ENCODE results near the gene BICD2. TPM values are rescaled to one million over a fixed set of nuclear protein-coding genes. Genes with fewer than 3 reads are reported as not detected.

BICD2 gene
- total and polyA plus RNA-seq, 2 donors (not counting 1 experiment from before 2014, with no cell fraction given) = 33.2 to 49.5 TPM

GRCh38 chr9:92762781-92763708, 1.6 kb downstream of the BICD2 start:
- intact Hi-C loops (cut with micrococcal nuclease) = loop anchor here (1.0 to 10.0 kb wide), 4 partner anchors 46 to 1962 kb away; partner anchors contain the start of genes AOPEP, CENPP and NOL8
- H3K4me2 ChIP-seq (replicated peaks; ENCODE audit: low read depth, low read length, poor library complexity, severe bottlenecking) = peak overlapping the region; percentile 92
- peaks cover 63% of the 10 kb centered on the region for H3K4me1 Mint-ChIP-seq
- POLR2A ChIA-PET = interaction anchor here (1.0 to 3.4 kb wide), 5 partner anchors 9 to 93 kb away, joined by 3 to 20 read pairs (median 6); partner anchors contain the start of gene IPPK
- H3K9me3 Mint-ChIP-seq (ENCODE audit: insufficient read depth) = no peaks in the 10 kb centered on the region
- H3K27me3 ChIP-seq (replicated peaks in 1 of 4; ENCODE audit: control extremely low read depth in 1 of 4, control insufficient read depth in 3 of 4, insufficient read depth in 4 of 4, low read length in 3 of 4) = no peaks in the 10 kb centered on the region
- peak overlapping the region; percentile 85 for H2AFZ ChIP-seq (ENCODE audit: insufficient read depth, low read depth, low read length, poor library complexity, severe bottlenecking)
- peak overlapping the region; percentile 91 for H3K9ac ChIP-seq (ENCODE audit: low read length)
- no peaks in the 10 kb centered on the region for H3K36me3 ChIP-seq (replicated peaks in 1 of 2; ENCODE audit: control extremely low read depth in 1 of 2, control insufficient read depth in 1 of 2, extremely low read depth in 1 of 2, insufficient read depth in 2 of 2, low read length in 1 of 2)
- TF ChIP-seq CTCF (IDR thresholded peaks at IDR 0.05) = no peak
- H3K79me2 ChIP-seq (ENCODE audit: control insufficient read depth, insufficient read depth, low read length) = peaks cover 65% of the 10 kb centered on the region
- H3K27ac ChIP-seq (ENCODE audit: low read length in 2 of 2) = peak overlapping the region in 1 of 2 donors; percentile 62
- peaks cover 41 to 58% of the 10 kb centered on the region in 2 donors for H3K4me1 ChIP-seq (ENCODE audit: control insufficient read depth in 2 of 2, insufficient read depth in 2 of 2, low read length in 2 of 2)
- peak; percentile 29 for DNase-seq
- no peaks in the 10 kb centered on the region for H3K27me3 Mint-ChIP-seq
- WGBS (ENCODE audit: insufficient coverage) = 57% methylated on average over 15 of the region's 19 CpGs
- ATAC-seq (ENCODE audit: low read depth) = no peak
- H3K4me3 Mint-ChIP-seq = peak overlapping the region; percentile 98
- H4K20me1 ChIP-seq (ENCODE audit: control insufficient read depth, insufficient read depth, low read length, poor library complexity, severe bottlenecking) = peaks cover 54% of the 10 kb centered on the region
- H3K9me3 ChIP-seq (ENCODE audit: control extremely low read depth in 1 of 3, control insufficient read depth in 2 of 3, insufficient read depth in 1 of 3, low read length in 2 of 3) = no peaks in the 10 kb centered on the region
- H3K4me3 ChIP-seq (ENCODE audit: control extremely low read depth in 1 of 5, extremely low read depth in 1 of 5, insufficient read depth in 1 of 5, low read depth in 2 of 5, low read length in 4 of 5) = peak overlapping the region; percentile 64 to 96 (median 93)
- peak overlapping the region; percentile 90 for H3K27ac Mint-ChIP-seq
- CTCF ChIA-PET = interaction anchor here (1.5 to 5.1 kb wide), 6 partner anchors 22 to 92 kb away, joined by 4 to 55 read pairs (median 24); partner anchors contain the start of gene IPPK

GRCh38 chr9:92762196-92762595, 2.4 kb downstream of the BICD2 start:
- CTCF ChIA-PET = interaction anchor here (3.9 to 5.1 kb wide), 2 partner anchors 28 to 47 kb away, joined by 14 to 35 read pairs; no protein-coding TSS in a partner anchor
- peak overlapping the region in 2 of 5 experiments; percentile 12 to 84 for H3K4me3 ChIP-seq (ENCODE audit: control extremely low read depth in 1 of 5, extremely low read depth in 1 of 5, insufficient read depth in 1 of 5, low read depth in 2 of 5, low read length in 4 of 5)
- Mint-ChIP-seq H3K9me3 (ENCODE audit: insufficient read depth) (no peaks in the 10 kb centered on the region), H3K4me1 (peaks cover 64% of the 10 kb centered on the region), H3K4me3 (peak overlapping the region; percentile 98), H3K27ac (peak overlapping the region; percentile 90), H3K27me3 (no peaks in the 10 kb centered on the region)
- H3K36me3 ChIP-seq (replicated peaks in 1 of 2; ENCODE audit: control extremely low read depth in 1 of 2, control insufficient read depth in 1 of 2, extremely low read depth in 1 of 2, insufficient read depth in 2 of 2, low read length in 1 of 2) = no peaks in the 10 kb centered on the region
- intact Hi-C loops (cut with micrococcal nuclease) = loop anchor here (10.0 kb wide), 3 partner anchors 203 to 1963 kb away; partner anchors contain the start of genes AOPEP, CENPP and NOL8
- peak overlapping the region; percentile 91 for H3K9ac ChIP-seq (ENCODE audit: low read length)
- H3K27me3 ChIP-seq (replicated peaks in 1 of 4; ENCODE audit: control extremely low read depth in 1 of 4, control insufficient read depth in 3 of 4, insufficient read depth in 4 of 4, low read length in 3 of 4) = no peaks in the 10 kb centered on the region
- peaks cover 72% of the 10 kb centered on the region for H3K79me2 ChIP-seq (ENCODE audit: control insufficient read depth, insufficient read depth, low read length)
- no peak overlapping the region for H2AFZ ChIP-seq (ENCODE audit: insufficient read depth, low read depth, low read length, poor library complexity, severe bottlenecking)
- peaks cover 41 to 63% of the 10 kb centered on the region in 2 donors for H3K4me1 ChIP-seq (ENCODE audit: control insufficient read depth in 2 of 2, insufficient read depth in 2 of 2, low read length in 2 of 2)
- H3K4me2 ChIP-seq (replicated peaks; ENCODE audit: low read depth, low read length, poor library complexity, severe bottlenecking) = peak overlapping the region; percentile 92
- 22% methylated on average over 3 of the region's 4 CpGs for WGBS (ENCODE audit: insufficient coverage)
- TF ChIP-seq CTCF (IDR thresholded peaks at IDR 0.05) (no peak), EZH2 (IDR thresholded peaks at IDR 0.05; ENCODE audit: borderline replicate concordance, insufficient read depth, low read depth, low read length, poor library complexity, severe bottlenecking) (no peak)
- no peak for ATAC-seq (ENCODE audit: low read depth)
- H3K9me3 ChIP-seq (ENCODE audit: control extremely low read depth in 1 of 3, control insufficient read depth in 2 of 3, insufficient read depth in 1 of 3, low read length in 2 of 3) = no peaks in the 10 kb centered on the region
- H3K27ac ChIP-seq (ENCODE audit: low read length in 2 of 2) = peak overlapping the region in 1 of 2 donors; percentile 39
- POLR2A ChIA-PET = interaction anchor here (1.6 to 3.4 kb wide), 2 partner anchors 29 to 33 kb away, joined by 4 to 20 read pairs; no protein-coding TSS in a partner anchor
- no peak for DNase-seq
- H4K20me1 ChIP-seq (ENCODE audit: control insufficient read depth, insufficient read depth, low read length, poor library complexity, severe bottlenecking) = peaks cover 60% of the 10 kb centered on the region
